ENCODE measurements around the gene CTSC. TPM values are rescaled to one million over a fixed set of nuclear protein-coding genes. Genes with fewer than 3 reads are reported as not detected.
A peak's percentile ranks its signal among the peaks of the same experiment; 100 is the strongest.

CTSC gene
- polyA plus RNA-seq, 1 of the 3 experiments (the other 2 are of a cell fraction), result 104 TPM

DNA sequence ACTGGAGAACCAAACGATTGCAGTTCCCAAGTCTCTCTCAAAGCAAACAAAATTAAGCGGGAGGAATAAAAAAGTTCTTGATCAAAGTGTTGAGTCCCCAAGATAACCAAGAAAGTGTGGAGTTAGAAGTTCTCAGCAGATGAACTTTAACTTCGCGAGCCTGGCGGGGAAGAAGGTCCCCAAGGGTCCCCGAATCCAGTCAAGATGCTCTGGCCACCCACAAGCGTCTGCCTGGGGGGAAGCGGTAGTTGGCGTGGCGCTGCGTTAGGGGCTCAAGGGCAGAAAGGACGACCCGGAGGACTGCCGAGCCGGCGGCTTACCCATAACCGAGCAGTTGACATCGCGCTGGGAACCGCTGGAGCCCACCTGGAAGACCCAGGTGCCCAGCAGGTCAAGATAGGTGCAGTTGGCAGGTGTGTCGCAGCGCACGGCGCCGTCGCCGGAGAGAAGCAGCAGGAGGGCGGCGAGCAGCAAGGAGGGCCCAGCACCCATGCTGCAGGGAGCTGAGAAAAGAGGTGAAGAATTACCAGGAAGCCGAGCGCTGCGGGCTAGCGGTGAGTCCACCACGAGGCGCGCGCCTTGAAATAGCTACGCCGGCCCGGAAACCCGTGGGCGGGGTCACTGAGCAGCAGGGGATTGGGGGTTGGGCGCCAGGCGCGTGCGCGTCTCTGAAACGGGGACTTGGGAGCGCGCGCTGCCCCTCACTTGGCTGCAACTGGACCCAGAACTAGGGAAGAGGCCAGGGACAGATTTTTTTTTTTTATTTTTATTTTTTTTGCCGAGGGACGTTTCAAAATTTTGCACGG, at the start of gene CTSC (continued):
- TF ChIP-seq, protein P1, sequence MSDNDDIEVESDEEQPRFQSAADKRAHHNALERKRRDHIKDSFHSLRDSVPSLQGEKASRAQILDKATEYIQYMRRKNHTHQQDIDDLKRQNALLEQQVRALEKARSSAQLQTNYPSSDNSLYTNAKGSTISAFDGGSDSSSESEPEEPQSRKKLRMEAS (IDR thresholded peaks at IDR 0.05; ENCODE audit: low read depth), result peak; percentile 97
- TF ChIP-seq RAD21 (IDR thresholded peaks at IDR 0.05; ENCODE audit: low read length), result 0 out of 2 replicates have a peak, but pooled peaks have one; percentile 7
- peak; percentile 27; the same call in 1 of the 2 replicates for TF ChIP-seq JUND (IDR thresholded peaks at IDR 0.05)
- TF ChIP-seq ELF1 (IDR thresholded peaks at IDR 0.05), result peak; percentile 62
- TF ChIP-seq, protein P2, sequence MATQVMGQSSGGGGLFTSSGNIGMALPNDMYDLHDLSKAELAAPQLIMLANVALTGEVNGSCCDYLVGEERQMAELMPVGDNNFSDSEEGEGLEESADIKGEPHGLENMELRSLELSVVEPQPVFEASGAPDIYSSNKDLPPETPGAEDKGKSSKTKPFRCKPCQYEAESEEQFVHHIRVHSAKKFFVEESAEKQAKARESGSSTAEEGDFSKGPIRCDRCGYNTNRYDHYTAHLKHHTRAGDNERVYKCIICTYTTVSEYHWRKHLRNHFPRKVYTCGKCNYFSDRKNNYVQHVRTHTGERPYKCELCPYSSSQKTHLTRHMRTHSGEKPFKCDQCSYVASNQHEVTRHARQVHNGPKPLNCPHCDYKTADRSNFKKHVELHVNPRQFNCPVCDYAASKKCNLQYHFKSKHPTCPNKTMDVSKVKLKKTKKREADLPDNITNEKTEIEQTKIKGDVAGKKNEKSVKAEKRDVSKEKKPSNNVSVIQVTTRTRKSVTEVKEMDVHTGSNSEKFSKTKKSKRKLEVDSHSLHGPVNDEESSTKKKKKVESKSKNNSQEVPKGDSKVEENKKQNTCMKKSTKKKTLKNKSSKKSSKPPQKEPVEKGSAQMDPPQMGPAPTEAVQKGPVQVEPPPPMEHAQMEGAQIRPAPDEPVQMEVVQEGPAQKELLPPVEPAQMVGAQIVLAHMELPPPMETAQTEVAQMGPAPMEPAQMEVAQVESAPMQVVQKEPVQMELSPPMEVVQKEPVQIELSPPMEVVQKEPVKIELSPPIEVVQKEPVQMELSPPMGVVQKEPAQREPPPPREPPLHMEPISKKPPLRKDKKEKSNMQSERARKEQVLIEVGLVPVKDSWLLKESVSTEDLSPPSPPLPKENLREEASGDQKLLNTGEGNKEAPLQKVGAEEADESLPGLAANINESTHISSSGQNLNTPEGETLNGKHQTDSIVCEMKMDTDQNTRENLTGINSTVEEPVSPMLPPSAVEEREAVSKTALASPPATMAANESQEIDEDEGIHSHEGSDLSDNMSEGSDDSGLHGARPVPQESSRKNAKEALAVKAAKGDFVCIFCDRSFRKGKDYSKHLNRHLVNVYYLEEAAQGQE (IDR thresholded peaks at IDR 0.05; ENCODE audit: low read depth, low read length), result no peak
- TF ChIP-seq TEAD4 (IDR thresholded peaks at IDR 0.05; ENCODE audit: borderline replicate concordance, insufficient read depth), result no peak
- peak; percentile 84 for TF ChIP-seq SIN3A (IDR thresholded peaks at IDR 0.05; ENCODE audit: borderline replicate concordance, low read depth, low read length)
- TF ChIP-seq, protein P3, sequence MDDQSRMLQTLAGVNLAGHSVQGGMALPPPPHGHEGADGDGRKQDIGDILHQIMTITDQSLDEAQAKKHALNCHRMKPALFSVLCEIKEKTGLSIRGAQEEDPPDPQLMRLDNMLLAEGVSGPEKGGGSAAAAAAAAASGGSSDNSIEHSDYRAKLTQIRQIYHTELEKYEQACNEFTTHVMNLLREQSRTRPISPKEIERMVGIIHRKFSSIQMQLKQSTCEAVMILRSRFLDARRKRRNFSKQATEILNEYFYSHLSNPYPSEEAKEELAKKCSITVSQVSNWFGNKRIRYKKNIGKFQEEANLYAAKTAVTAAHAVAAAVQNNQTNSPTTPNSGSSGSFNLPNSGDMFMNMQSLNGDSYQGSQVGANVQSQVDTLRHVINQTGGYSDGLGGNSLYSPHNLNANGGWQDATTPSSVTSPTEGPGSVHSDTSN (IDR thresholded peaks at IDR 0.05), result no peak; the same call in 1 of the 2 replicates

DNA sequence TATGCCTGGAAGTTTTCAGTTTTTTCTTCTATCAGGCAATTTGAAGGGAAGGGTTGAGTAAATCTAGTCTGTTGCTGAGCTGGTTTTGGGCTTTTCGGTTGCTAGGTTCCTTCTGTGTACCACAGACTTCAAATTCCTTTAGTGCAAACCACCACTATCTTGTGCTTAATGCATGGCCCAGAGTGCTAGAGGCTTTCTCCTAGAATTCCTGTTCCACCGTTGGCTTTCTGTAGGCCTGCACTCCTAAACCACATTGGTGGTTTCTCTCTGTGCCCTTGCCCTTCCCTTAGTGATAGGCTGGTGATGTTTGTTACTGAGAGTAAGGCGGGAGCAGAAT, 47.1 kb upstream of the CTSC start:
- Histone ChIP-seq H3K36me3 (replicated peaks in 1 of 2; ENCODE audit: control insufficient read depth in 1 of 2, insufficient read depth in 2 of 2, low read length in 1 of 2) (no peaks in the 10 kb centered on the region), H4K20me1 (ENCODE audit: insufficient read depth) (no peaks in the 10 kb centered on the region), H3K4me1 (ENCODE audit: control insufficient read depth in 1 of 2, insufficient read depth in 2 of 2, low read depth in 1 of 2, low read length in 1 of 2) (no peaks in the 10 kb centered on the region; a peak in 1 of 4 replicates), H3K27ac (ENCODE audit: low read depth in 2 of 2, low read length in 1 of 2) (peak overlapping the region; percentile 16 to 64; a peak in 2 of 4 replicates), H3F3A (replicated peaks; ENCODE audit: insufficient read depth) (peaks cover 19% of the 10 kb centered on the region), H3K4me2 (peak overlapping the region; percentile 43; the same call in 1 of the 2 replicates), H3K27me3 (ENCODE audit: insufficient read depth) (no peaks in the 10 kb centered on the region), H3K9ac (no peak overlapping the region), H2AFZ (ENCODE audit: low read depth) (peak overlapping the region; percentile 25; the same call in 1 of the 2 replicates), H3K4me3 (ENCODE audit: low read depth in 2 of 2, low read length in 1 of 2) (peak overlapping the region in 1 of 2 experiments; percentile 16; a peak in 3 of 4 replicates), H3K79me2 (ENCODE audit: insufficient read depth) (no peaks in the 10 kb centered on the region), H3K9me3 (no peaks in the 10 kb centered on the region), H3K9me2 (no peaks in the 10 kb centered on the region)
- 56% methylated on average over 3 of the region's 3 CpGs for WGBS (ENCODE audit: low lambda C conversion rate)
- ChIA-PET POLR2A (interaction anchor here (0.5 kb wide), 1 partner anchor 90 kb away, joined by 4 read pairs; no protein-coding TSS in a partner anchor), CTCF (no interaction called here)
- TF ChIP-seq, protein P4, sequence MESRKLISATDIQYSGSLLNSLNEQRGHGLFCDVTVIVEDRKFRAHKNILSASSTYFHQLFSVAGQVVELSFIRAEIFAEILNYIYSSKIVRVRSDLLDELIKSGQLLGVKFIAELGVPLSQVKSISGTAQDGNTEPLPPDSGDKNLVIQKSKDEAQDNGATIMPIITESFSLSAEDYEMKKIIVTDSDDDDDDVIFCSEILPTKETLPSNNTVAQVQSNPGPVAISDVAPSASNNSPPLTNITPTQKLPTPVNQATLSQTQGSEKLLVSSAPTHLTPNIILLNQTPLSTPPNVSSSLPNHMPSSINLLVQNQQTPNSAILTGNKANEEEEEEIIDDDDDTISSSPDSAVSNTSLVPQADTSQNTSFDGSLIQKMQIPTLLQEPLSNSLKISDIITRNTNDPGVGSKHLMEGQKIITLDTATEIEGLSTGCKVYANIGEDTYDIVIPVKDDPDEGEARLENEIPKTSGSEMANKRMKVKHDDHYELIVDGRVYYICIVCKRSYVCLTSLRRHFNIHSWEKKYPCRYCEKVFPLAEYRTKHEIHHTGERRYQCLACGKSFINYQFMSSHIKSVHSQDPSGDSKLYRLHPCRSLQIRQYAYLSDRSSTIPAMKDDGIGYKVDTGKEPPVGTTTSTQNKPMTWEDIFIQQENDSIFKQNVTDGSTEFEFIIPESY (IDR thresholded peaks at IDR 0.05; ENCODE audit: borderline replicate concordance, low read depth), result no peak
- TF ChIP-seq, protein P1 (IDR thresholded peaks at IDR 0.05; ENCODE audit: low read depth), result peak; percentile 5; the same call in 1 of the 2 replicates
- DNase-seq, result no peak
